DND-41 (cell line): ENCODE data around the gene CDH1.

Experiments used
- ATAC-seq: fragments of 200-7000 bp; cut with Tn5 transposase; 3 replicates; pipeline ENCODE4 v1.9.1; 2021; ENCODE audit warnings: low read depth; ENCODE audit not compliant: insufficient read depth
- DNase-seq: peaks from one replicate; pipeline ENCODE4 v3.0.0-alpha.2; 2020
- H2AFZ ChIP-seq: 2 replicates; pipeline ENCODE4 v1.6.0; 2012; ENCODE audit warnings: low read depth, low read length
- H3K27ac ChIP-seq: 2 replicates; pipeline ENCODE4 v1.5.1; 2012; ENCODE audit warnings: low read length, inconsistent platforms
- H3K27me3 ChIP-seq: fragments of 200-600 bp; sonication (generic); 2 replicates; pipeline ENCODE4 v1.6.0; 2012; ENCODE audit warnings: low read length, mild to moderate bottlenecking, inconsistent platforms; ENCODE audit not compliant: insufficient read depth, poor library complexity
- H3K36me3 ChIP-seq: 2 replicates; pipeline ENCODE4 v1.5.1; 2012; ENCODE audit warnings: low read length, inconsistent platforms; ENCODE audit not compliant: insufficient read depth
- H3K4me1 ChIP-seq: 2 replicates; pipeline ENCODE4 v1.5.1; 2012; ENCODE audit warnings: mild to moderate bottlenecking, low read length; ENCODE audit not compliant: insufficient read depth
- H3K4me2 ChIP-seq: 2 replicates; pipeline ENCODE4 v1.6.0; 2012; ENCODE audit warnings: mild to moderate bottlenecking, moderate library complexity, low read length, inconsistent platforms; ENCODE audit not compliant: insufficient read depth
- H3K4me3 ChIP-seq, 2 experiments: fragments of 200-600 bp in 1 of 2; shearing (Covaris generic) in 1 of 2; 2 replicates each; pipeline ENCODE4 v1.5.1; 2012 to 2016; ENCODE audit warnings: inconsistent platforms in 2 of 2, low read length in 2 of 2, mild to moderate bottlenecking in 2 of 2, low read depth in 1 of 2, moderate library complexity in 1 of 2
- H3K79me2 ChIP-seq: 2 replicates; pipeline ENCODE4 v1.6.0; 2012; ENCODE audit warnings: low read length, inconsistent platforms; ENCODE audit not compliant: insufficient read depth
- H3K9ac ChIP-seq: 2 replicates; pipeline ENCODE4 v1.6.0; 2012; ENCODE audit warnings: low read depth, mild to moderate bottlenecking, inconsistent platforms, low read length, moderate library complexity
- H3K9me3 ChIP-seq: 2 replicates; pipeline ENCODE4 v1.5.1; 2012; ENCODE audit warnings: low read length, moderate library complexity, mild to moderate bottlenecking, inconsistent platforms; ENCODE audit not compliant: insufficient read depth, severe bottlenecking
- H4K20me1 ChIP-seq: 2 replicates; pipeline ENCODE4 v1.6.0; 2012; ENCODE audit warnings: low read length; ENCODE audit not compliant: insufficient read depth
- EZH2 ChIP-seq: IDR thresholded peaks from 3 replicates; pipeline ENCODE4 v1.6.1; 2012; ENCODE audit warnings: borderline replicate concordance, low read depth, mild to moderate bottlenecking, moderate library complexity, low read length, inconsistent platforms; ENCODE audit not compliant: severe bottlenecking
- TF ChIP-seq, protein P1 (sequence below): IDR thresholded peaks from 2 replicates; pipeline ENCODE4 v1.5.1; 2012; ENCODE audit warnings: borderline replicate concordance, low read length, moderate library complexity, mild to moderate bottlenecking; ENCODE audit not compliant: poor library complexity, severe bottlenecking; ENCODE audit errors: extremely low read depth

Gene CDH1

DNA sequence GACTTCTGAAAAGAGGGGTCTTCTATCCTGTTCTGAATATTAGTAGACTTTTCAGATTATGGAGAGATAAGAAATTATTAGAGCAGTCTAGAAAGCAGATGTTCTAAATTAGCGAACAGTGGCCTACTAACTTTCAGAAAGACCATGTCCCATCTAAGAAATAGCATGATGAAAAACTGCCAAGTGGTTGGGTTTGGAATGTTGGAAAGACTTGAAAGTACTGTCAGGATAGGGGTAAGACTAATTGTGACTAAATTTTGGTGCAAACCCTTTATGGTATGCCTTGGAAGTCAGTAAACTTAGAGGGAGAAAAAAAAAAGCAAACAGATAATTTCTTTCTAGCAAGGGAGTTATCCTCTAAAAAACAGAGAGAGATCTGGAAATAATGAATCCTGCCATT, 147.3 kb downstream of the CDH1 start:
- ATAC-seq (no peak), DNase-seq (no peak)
- no peak for TF ChIP-seq EZH2
- TF ChIP-seq, protein P1, sequence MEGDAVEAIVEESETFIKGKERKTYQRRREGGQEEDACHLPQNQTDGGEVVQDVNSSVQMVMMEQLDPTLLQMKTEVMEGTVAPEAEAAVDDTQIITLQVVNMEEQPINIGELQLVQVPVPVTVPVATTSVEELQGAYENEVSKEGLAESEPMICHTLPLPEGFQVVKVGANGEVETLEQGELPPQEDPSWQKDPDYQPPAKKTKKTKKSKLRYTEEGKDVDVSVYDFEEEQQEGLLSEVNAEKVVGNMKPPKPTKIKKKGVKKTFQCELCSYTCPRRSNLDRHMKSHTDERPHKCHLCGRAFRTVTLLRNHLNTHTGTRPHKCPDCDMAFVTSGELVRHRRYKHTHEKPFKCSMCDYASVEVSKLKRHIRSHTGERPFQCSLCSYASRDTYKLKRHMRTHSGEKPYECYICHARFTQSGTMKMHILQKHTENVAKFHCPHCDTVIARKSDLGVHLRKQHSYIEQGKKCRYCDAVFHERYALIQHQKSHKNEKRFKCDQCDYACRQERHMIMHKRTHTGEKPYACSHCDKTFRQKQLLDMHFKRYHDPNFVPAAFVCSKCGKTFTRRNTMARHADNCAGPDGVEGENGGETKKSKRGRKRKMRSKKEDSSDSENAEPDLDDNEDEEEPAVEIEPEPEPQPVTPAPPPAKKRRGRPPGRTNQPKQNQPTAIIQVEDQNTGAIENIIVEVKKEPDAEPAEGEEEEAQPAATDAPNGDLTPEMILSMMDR: no peak
- no peaks in the 10 kb centered on the region for H3K4me1 ChIP-seq
- H3K4me2 ChIP-seq: no peak overlapping the region
- no peak overlapping the region for H2AFZ ChIP-seq
- no peaks in the 10 kb centered on the region for H3K9me3 ChIP-seq
- H3K27ac ChIP-seq: no peak overlapping the region
- H3K4me3 ChIP-seq: no peak overlapping the region
- no peak overlapping the region for H3K9ac ChIP-seq
- H3K79me2 ChIP-seq: no peaks in the 10 kb centered on the region
- peaks cover 21% of the 10 kb centered on the region; the same call in 1 of the 2 replicates for H3K36me3 ChIP-seq
- no peaks in the 10 kb centered on the region for H3K27me3 ChIP-seq
- no peaks in the 10 kb centered on the region for H4K20me1 ChIP-seq
